Hippocampal formation (tissue), 2 donors: ENCODE measurements around the gene ZNF282.
"Not testable (repeated sequence)": the region's sequence is repeated elsewhere in the genome, so short reads cannot be mapped to it uniquely, and the experiment has no call there.

Experiments used
- DNase-seq, 2 donors: peaks; one replicate each; lab custom pipeline; 2025; lab: John Stamatoyannopoulos, UW

ZNF282 gene

DNA sequence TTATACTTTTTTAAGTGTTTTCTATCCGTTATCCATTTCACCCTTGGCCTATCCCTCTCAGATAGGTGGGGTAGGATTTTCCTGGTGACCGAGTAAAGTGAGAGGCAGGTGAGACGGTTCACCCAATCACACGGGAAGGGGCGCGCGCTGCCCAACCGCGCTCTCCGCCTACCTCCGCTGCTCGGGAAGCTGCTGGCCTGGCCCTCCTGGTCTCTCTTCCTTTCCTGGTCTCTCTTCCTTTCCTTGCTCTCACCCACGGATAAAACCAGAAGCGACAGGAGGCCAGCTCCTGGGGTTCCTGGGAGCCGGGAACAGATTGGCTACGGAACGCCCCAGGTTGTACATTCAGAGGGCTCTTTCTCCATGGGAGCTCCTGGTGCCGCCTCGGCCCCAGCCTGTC lies 29.8 kb downstream of the ZNF282 start:
- DNase-seq, result no peak

DNA sequence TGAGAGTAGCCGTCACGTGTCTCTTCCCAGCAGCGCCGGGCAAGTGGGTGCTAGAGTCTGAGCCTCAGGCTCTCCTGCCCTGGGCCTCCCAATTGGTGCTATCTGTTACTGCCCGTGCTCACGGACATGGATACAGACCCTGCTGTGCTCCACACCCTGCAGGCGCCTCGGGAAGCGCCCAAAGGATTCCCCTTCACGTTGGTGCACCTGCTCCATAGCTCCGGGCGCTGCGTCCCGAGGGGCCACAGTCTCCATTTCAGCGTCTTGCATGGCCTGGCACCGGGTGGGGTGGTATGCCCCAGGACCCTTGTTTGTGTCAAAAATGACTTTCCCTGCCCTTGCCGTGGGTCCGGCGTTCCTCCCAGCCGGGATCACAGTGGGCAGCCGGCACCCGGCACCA lies 30.3 kb downstream of the ZNF282 start:
- DNase-seq, result no peak

DNA sequence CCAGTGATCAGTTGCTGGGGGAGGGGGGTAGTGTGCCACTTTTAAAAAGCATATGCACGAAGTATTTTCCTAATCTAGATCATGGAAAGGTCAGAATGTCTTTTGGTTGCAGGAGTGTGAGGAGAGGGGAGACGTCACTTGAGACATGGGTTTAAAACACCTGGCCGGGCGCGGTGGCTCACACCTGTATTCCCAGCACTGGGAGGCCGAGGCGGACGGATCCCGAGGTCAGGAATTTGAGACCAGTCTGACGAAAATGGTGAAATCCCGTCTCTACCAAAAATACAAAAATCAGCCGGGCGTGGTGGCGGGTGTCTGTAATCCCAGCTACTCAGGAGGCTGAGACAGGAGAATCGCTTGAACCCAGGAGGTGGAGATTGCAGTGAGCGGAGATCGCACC lies 31.0 kb downstream of the ZNF282 start:
- not testable (repeated sequence) for DNase-seq

DNA sequence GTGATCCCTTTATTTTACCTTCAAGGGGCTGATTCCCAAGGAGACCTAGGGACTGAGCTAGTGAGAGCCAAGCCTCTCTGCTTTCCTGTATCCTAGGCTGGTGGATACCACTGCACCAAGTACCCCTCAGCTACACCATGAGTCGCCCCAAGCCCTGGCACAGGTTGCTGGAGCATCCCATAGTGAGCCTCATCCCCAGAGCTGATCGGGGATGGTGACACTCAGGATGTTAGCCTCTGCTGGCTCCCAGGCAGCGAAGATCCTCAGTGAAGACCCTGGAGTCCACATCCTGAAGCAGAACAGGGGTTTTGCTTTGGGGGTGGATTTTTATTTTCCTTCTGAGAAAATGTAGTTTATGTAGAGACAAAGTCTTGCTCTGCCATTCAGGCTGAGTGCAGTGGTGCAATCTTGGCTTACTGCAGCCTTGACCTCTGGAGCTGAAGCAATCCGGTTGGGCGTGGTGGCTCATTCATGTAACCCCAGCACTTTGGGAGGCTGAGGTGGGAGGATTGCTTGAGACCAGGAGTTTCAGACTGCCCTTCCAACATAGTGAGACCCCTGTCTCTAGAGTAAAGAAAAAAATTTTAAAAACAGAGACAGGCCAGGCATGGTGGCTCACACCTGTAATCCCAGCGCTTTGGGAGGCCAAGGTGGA lies 31.6 kb downstream of the ZNF282 start:
- no peak for DNase-seq

DNA sequence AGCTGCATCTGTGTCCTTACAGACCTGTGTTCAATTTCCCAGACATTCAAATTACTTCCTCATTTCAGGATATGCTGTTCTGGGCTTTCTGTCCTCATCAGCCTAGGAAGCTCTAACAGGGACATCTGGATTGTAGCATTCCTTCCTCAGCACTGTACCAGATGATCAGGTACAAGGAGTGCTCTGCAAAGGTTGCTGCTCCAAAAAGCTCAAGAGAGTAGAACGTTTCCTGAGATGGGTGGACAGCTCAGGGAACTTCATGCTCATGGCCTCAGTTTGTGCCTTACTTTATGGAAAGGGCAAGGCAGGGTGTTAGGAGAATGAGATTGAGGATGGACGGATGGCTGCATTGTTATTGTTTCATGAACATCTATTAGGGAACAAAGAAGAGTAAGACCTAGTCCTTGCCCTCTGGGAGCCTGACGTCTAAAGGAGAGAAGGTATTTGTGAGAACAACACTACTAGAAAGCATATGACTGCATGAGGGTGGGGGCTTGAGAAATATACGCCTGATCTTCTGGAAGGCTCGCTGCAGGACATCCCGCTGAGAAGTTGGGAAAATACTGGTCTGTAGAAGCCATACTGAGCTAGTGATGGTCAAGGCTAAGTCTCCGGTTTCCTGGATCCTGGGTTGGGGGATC lies 33.6 kb downstream of the ZNF282 start:
- DNase-seq, result no peak

DNA sequence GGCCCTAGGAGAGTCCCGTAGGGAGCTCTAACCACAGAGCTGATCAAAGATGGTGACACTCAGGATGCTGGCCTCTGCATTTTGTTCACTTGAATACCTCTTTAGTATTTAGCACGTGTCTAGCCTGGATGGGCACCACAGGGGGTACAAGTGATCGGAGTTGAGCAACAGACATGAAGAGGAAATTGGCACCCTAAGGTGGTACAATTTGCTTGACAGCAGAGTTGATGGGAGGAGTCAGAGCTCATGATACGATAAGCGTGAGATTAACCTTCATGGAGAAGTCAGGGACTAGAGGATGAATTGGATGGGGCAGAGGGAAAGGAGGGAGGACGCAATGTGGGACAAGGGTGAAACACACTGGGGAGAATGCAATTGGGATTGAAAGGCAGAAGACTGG lies 34.2 kb downstream of the ZNF282 start:
- no peak for DNase-seq

DNA sequence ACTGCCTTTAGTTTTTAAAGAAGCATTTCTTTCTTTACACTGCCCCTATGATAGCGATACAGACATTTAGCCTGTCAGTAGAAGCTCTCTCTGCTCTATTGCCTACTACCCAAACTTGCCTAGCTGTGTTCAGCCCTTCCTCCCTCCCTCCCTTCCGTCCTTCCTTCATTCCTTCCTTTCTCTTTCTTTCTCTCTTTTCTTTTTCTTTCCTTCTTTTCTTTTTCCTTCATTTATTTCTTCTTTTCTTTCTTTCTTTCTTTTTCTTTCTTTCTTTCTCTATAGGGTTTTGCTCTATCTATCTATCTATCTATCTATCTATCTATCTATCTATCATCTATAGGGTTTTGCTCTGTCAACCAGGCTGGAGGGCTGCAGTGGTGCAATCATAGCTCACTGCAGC lies 37.0 kb downstream of the ZNF282 start:
- no peak for DNase-seq

DNA sequence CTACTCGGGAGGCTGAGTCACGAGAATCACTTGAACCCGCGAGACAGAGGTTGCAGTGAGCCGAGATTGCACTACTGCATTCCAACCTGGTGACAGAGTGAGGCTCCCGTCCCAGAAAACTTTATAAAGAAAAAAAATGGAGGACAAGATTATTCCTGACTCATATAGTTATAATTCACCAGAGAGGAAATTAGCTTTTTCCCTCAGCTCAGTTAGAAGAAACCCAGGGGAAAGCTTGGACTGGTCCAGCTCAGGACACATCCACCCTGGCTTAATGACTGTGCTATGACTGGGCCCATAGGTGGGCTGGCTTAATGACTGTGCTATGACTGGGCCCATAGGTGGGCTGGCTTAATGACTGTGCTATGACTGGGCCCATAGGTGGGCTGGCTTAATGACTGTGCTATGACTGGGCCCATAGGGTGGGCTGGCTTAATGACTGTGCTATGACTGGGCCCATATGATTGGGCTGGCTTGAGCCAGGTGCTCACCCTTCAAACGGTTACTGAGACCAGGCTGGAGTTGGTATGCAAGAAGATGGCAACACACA lies 38.4 kb downstream of the ZNF282 start:
- DNase-seq, result not testable (repeated sequence)

DNA sequence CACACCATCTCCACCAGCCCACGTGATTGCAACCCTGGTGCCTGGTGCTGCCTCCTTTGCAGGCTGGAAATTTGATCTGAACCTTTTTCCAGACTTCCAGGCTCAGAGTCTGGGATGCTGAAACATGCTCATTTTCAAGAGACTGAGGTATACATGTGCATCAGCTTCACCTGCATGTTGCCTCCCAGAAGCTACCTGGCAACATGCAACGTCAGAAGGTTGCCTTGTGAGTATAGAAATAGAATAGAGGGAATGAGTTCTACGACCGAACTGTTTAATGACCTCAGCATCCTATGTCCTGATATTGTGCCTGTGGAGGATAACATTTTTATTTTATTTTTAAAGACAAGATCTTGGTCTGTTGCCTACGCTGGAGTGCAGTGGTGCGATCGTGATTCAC lies 42.2 kb downstream of the ZNF282 start:
- no peak for DNase-seq

DNA sequence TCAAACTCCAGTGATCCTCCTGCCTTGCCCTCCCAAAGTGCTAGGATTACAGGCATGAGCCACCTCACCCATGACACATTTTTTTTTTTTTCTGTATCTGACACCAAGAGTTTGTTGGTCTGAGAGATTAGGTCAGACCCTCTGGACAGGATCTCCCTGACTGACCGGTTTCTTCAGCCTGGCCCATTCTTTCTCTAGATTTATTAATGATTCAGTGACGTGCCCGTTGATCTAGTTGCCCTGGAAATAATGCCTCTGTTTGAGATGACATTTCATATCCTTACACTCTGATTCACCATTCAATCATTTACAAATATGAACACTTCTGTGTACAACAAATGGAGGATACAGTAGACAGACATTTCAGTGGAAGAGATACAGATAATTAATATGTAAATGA lies 42.7 kb downstream of the ZNF282 start:
- no peak for DNase-seq

DNA sequence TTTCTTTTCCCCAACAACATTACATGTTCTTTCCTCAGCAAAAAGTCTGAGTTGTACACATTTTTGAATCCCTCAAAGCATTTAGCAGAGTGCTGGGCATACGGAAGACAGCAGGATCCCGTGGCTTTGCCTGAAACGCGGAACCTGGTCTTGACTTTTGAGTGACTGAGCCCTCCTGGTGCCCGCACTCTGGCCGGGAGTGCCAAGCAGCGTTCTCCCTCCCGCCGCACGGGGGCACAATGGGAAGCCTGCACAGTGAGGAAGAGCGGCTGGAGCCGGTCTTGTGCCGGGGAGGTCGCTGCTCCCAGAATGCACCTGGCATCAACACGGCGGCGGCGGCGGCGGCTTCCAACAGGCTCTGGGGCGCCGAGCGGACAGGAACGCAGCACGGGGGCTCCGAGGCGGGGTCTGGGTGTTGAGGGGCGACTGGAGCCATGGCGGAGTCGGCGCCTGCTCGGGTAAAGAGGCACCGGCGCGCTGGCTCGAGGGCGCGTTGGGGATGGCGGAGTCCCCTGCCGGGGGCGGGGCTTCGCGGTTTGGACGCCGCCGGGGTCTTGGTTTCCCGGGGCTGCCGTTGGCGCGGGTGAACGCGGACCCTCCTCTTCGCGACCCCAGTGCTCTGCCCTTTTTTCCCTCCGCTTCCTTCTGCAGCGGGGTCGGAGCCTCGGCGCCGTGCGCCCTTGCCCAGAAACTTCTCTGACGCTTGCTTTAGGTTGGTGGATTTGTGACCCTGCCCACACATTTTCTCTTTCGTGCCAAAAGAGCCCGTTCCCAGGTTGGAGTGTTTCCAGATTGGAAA lies 44.2 kb downstream of the ZNF282 start, which contains the start of gene ZNF212:
ZNF212 (plus strand) TSS at position 307 of the 799 bp plus-strand sequence; CDS start at position 435, 128 bp downstream.
- DNase-seq, result peak; percentile 83 to 86

DNA sequence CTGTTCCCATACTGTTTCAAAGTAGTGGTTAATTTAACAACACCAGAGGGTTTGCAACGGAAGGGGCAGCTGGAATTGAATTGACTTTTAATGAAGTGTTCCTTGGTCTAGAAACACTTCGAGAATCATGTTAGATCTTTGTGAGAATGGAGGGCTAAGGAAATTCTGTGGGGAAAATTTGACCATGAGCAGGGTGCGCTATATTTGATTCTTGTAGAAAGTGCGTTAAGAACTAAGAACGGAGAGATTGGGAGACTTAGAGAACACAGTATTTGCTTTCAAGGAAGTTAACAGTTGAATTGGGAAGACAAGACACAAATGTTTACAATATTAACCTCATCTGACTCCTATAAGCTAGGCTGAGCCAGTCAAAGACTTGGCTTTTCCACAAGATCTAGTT lies 45.3 kb downstream of the ZNF282 start:
- no peak for DNase-seq

DNA sequence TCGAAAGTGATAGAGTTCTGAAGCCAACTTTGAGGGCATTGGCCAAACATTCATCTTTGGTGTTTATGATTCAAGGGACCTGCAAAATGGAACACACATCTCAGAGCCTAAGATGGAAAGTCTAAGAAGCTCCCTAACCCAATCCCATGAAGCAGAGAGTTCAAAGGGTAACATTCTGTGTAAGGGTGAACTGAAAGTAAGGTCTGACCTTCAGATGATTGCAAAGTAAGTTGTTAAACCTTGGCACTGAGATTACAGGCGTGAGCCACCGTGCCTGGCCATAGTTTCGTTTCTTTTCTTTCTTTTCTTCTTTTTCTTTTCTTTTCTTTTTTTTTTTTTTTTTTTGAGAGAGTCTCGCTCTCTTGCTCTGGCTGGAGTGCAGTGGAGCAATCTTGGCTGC lies 46.4 kb downstream of the ZNF282 start:
- DNase-seq, result no peak

DNA sequence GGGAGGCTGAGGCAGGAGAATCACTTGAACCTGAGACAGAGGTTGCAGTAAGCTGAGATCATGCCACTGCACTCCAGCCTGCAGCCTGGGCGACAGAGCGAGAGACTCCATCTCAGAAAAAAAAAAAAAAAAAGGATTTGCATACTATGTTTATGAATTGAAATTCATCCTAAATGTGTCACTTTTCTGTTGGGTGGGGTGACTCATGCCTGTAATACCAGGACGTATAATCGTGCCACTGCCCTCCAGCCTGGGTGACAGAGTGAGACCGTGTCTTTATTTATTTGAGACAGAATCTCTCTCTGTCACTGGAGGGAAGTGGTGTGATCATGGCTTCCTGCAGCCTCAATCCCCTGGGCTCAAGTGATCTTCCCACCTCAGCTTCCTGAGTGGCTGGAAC lies 49.9 kb downstream of the ZNF282 start:
- DNase-seq, result no peak

DNA sequence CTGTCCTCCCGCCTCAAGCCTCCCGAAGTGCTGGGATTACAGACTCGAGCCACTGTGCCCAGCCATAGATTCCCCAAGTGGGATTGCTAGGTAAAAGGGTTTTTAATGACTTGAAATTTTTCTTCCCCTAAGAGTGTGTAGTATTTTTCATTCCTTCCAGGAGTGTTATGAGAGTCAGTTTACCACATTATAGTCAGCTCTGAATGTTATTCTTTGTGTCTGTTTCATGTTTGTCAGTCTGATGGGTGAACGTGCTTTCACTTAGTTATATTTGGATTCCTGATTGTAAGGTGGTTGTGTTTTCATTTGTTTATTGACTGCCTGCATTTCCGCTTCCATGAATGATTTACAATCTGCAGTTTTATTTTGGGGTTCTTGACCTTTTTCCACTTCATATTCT lies 50.4 kb downstream of the ZNF282 start:
- DNase-seq, result no peak

DNA sequence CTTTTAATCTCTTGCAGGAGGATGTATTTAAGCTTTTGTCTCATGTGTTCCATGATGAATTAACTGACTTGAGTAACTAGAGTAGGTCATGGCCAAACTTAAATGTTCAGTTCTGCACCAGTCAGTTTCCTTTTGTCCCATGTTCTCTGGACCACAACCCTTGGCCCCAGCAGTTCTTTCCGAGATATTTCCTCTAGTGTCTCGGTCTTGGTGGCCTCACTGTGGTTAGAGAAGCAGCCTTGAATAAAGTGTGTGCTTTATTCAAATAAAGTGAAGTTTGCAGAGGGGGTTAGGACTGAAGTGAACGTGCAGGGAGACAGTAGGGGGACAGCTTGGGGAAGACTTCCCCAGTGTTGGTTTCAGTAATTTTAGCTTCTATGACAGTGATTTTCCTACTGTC lies 53.4 kb downstream of the ZNF282 start:
- DNase-seq, result no peak

DNA sequence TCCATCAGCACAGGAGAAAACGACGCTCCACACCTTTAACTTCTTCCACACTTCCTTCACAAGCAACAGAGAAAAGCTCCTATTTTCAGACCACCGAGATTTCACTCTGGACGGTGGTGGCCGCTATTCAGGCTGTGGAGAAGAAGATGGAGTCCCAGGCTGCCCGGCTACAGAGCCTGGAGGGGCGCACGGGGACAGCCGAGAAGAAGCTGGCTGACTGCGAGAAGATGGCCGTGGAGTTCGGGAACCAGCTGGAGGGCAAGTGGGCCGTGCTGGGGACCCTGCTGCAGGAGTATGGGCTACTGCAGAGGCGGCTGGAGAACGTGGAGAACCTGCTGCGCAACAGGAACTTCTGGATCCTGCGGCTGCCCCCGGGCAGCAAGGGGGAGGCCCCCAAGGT lies 54.8 kb downstream of the ZNF282 start:
- DNase-seq, result not testable (repeated sequence)

DNA sequence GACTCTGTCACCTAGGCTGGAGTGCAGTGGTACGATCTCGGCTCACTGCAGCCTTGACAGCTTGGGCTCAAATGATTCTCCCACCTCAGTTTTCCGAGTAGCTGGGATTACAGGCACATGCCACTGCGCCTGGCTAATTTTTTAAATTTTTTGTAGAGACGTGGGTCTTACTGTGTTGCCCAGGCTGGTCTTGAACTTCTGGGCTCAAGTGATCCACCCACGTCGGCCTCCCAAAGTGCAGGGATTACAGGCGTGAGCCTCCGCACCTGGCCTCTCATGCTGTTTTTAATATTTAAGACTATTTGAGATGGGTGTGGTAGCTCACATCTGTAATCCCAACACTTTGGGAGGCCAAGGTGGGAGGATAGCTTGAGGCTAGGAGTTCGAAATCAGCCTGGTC lies 56.2 kb downstream of the ZNF282 start:
- DNase-seq, result not testable (repeated sequence)

DNA sequence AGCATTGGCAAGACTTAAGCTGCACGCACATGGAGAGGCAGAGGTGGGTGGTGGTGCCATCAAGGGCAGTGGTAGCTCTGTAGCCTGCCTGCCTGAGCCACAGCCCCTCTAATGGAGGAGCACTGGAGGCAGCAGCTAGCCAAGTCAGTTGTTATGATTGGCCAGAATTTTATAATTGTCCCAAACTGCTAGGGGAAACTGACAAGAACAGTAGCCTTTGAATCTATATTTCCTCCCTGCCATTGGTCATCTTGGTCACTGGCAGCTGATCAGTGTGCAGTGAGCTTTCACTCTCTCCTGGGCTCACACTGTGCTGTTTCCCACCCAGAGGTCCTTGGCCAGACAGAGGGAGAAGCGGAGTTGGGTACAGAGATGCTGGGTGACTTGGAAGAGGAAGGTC lies 57.0 kb downstream of the ZNF282 start:
- no peak for DNase-seq

DNA sequence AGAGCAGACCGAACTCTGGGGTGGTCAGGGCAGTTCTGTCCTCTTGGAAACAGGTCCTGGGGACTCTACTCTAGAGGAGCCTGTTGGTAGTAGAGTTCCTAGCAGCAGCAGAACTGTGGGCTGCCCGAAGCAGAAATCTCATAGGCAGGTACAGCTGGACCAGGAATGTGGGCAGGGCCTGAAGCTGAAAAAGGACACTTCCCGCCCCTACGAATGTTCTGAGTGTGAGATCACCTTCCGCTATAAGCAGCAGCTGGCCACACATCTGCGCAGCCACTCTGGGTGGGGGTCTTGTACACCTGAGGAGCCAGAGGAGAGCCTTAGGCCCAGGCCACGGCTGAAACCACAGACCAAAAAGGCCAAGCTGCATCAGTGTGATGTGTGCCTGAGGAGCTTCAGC lies 58.3 kb downstream of the ZNF282 start:
- DNase-seq, result no peak

DNA sequence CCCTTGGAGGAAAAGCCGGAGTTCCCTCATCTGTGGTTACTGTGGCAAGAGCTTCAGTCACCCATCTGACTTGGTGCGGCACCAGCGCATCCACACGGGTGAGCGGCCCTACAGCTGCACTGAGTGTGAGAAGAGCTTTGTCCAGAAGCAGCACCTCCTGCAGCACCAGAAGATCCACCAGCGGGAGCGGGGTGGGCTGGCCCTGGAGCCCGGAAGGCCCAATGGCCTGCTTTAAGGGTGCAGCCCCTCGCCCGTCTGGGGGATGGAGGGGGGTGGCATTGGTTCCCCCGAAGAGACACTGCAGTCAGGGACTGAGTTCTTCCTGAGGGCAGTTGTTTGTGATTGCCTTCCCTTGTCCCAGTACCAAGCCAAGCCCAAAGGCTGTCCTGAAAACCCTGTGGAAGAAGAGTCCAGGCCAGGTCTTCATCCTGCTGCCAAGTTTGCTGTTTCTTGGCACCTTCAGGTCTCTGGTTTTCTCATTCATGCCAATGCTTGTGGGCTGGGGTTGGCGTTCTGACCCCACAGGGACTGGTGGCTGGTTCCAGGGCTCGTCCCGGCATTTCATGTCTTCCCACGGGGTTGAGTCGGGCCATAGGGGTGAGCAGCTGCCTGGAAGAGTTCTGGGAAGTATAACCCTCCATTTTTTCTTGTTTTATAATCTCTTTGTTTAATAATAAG lies 59.0 kb downstream of the ZNF282 start:
- no peak for DNase-seq

DNA sequence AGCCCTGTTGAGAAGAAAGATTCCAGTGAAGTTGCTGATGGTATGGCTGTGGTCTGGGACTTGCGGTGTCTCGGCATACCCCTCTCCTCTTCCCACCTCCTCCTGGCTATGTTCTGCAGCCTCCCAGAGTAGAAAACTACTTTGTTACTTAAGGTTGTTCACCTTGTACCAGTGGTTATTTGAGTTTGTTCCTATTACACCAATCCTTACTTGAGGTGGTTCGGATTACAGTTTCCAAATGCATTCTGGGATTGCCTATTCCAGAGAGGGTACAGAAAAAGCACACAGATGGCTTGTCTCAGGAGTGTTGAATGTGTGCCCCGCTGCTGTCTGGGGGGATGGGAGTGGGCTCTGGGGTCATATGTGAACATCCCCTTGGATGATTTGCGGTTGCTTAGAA lies 59.8 kb downstream of the ZNF282 start:
- no peak for DNase-seq
